ENCODE data around the gene KRTAP2-2. TPM values are rescaled to one million over a fixed set of nuclear protein-coding genes. Genes with fewer than 3 reads are reported as not detected.
"Not testable (repeated sequence)": the region's sequence is repeated elsewhere in the genome, so short reads cannot be mapped to it uniquely, and the experiment has no call there.

The KRTAP2-2 gene
- total RNA-seq, 1 donor from 2014 or later, result not detected

- no peak for DNase-seq (ENCODE audit: low read depth)
- Histone ChIP-seq H3K27me3 (ENCODE audit: control insufficient read depth, insufficient read depth, low read length) (no peaks in the 10 kb centered on the region), H3K4me3 (ENCODE audit: low read depth, low read length) (no peak overlapping the region), H3K36me3 (ENCODE audit: control insufficient read depth, insufficient read depth, low read length) (no peaks in the 10 kb centered on the region)
- TF ChIP-seq CTCF (IDR thresholded peaks at IDR 0.05; ENCODE audit: insufficient read depth, low read length, poor library complexity, severe bottlenecking), result no peak
These were observed 8.4 kb upstream of the KRTAP2-2 start for GRCh38 chr17:41063449-41063848.

GRCh38 chr17:41061964-41062363, 6.9 kb upstream of the KRTAP2-2 start:
- DNase-seq (ENCODE audit: low read depth), result peak; percentile 91
- no peaks in the 10 kb centered on the region for H3K27me3 ChIP-seq (ENCODE audit: control insufficient read depth, insufficient read depth, low read length)
- no peak for TF ChIP-seq CTCF (IDR thresholded peaks at IDR 0.05; ENCODE audit: insufficient read depth, low read length, poor library complexity, severe bottlenecking)
- H3K4me3 ChIP-seq (ENCODE audit: low read depth, low read length), result no peak overlapping the region
- H3K36me3 ChIP-seq (ENCODE audit: control insufficient read depth, insufficient read depth, low read length), result no peaks in the 10 kb centered on the region

- Histone ChIP-seq H3K4me3 (ENCODE audit: low read depth, low read length) (no peak within 1 kb of the TSS), H3K36me3 (ENCODE audit: control insufficient read depth, insufficient read depth, low read length) (no peaks in the 10 kb centered on the region), H3K27me3 (ENCODE audit: control insufficient read depth, insufficient read depth, low read length) (no peaks in the 10 kb centered on the region)
- TF ChIP-seq CTCF (IDR thresholded peaks at IDR 0.05; ENCODE audit: insufficient read depth, low read length, poor library complexity, severe bottlenecking), result no peak
- DNase-seq (ENCODE audit: low read depth), result peak; percentile 98
These were observed 5.1 kb upstream of the KRTAP2-2 start, which contains the start of gene KRTAP2-3 for GRCh38 chr17:41060052-41060604. Gene KRTAP2-3 (minus strand): TSS chr17:41060114. CDS start chr17:41060050, 64 bp downstream.

- peak; percentile 61 for DNase-seq (ENCODE audit: low read depth)
- not testable (repeated sequence) for H3K27me3 ChIP-seq (ENCODE audit: control insufficient read depth, insufficient read depth, low read length); H3K4me3 ChIP-seq (ENCODE audit: low read depth, low read length); H3K36me3 ChIP-seq (ENCODE audit: control insufficient read depth, insufficient read depth, low read length)
These were observed 4.4 kb upstream of the KRTAP2-2 start for GRCh38 chr17:41059276-41060051.

GRCh38 chr17:41058741-41059140, 3.7 kb upstream of the KRTAP2-2 start:
- no peaks in the 10 kb centered on the region for H3K36me3 ChIP-seq (ENCODE audit: control insufficient read depth, insufficient read depth, low read length)
- TF ChIP-seq CTCF (IDR thresholded peaks at IDR 0.05; ENCODE audit: insufficient read depth, low read length, poor library complexity, severe bottlenecking), result no peak
- no peak overlapping the region for H3K4me3 ChIP-seq (ENCODE audit: low read depth, low read length)
- DNase-seq (ENCODE audit: low read depth), result no peak
- H3K27me3 ChIP-seq (ENCODE audit: control insufficient read depth, insufficient read depth, low read length), result no peaks in the 10 kb centered on the region

- TF ChIP-seq CTCF (IDR thresholded peaks at IDR 0.05; ENCODE audit: insufficient read depth, low read length, poor library complexity, severe bottlenecking), result no peak
These were observed 2.5 kb upstream of the KRTAP2-2 start for GRCh38 chr17:41057547-41057946.

GRCh38 chr17:41054556-41054955, 474 bp downstream of the KRTAP2-2 start:
- H3K36me3 ChIP-seq (ENCODE audit: control insufficient read depth, insufficient read depth, low read length); DNase-seq (ENCODE audit: low read depth): not testable (repeated sequence)

More at GRCh38 chr17:41057547-41057946, 2.5 kb upstream of the KRTAP2-2 start:
- no peak overlapping the region for H3K4me3 ChIP-seq (ENCODE audit: low read depth, low read length)
- H3K27me3 ChIP-seq (ENCODE audit: control insufficient read depth, insufficient read depth, low read length), result no peaks in the 10 kb centered on the region
- no peaks in the 10 kb centered on the region for H3K36me3 ChIP-seq (ENCODE audit: control insufficient read depth, insufficient read depth, low read length)
- DNase-seq (ENCODE audit: low read depth), result no peak

More at GRCh38 chr17:41054556-41054955, 474 bp downstream of the KRTAP2-2 start:
- not testable (repeated sequence) for H3K4me3 ChIP-seq (ENCODE audit: low read depth, low read length); H3K27me3 ChIP-seq (ENCODE audit: control insufficient read depth, insufficient read depth, low read length)
